ENCODE data around the gene ENAM. TPM values are rescaled to one million over a fixed set of nuclear protein-coding genes. Genes with fewer than 3 reads are reported as not detected.

ENAM gene
- total and polyA plus RNA-seq, 2 donors (not counting 3 experiments of a cell fraction or from before 2014, with no cell fraction given), result 0.07 TPM; not detected in 1

GRCh38 chr4:70671091-70671490 is 42.5 kb downstream of the ENAM start:
- no TSS peak for BruUV-seq (replicated peaks)
- DNase-seq (ENCODE audit: low read depth, low spot score) (no peak), FAIRE-seq (no peak)
- no peak overlapping the region for H3K9ac ChIP-seq (replicated peaks; ENCODE audit: extremely low read depth, insufficient read depth, low read length)
- dilution Hi-C loops (cut with MboI; ENCODE audit: extremely low pct_ligation_motif_present, low sequenced_read_pairs), result no loop called here
- H3K4me2 ChIP-seq (ENCODE audit: insufficient read depth, low read length), result no peak overlapping the region
- H3K79me2 ChIP-seq (ENCODE audit: control insufficient read depth, insufficient read depth, low read length), result no peaks in the 10 kb centered on the region
- H3K4me3 ChIP-seq (replicated peaks in 1 of 3; ENCODE audit: insufficient read depth in 1 of 3, low read depth in 1 of 3, low read length in 3 of 3), result no peak overlapping the region
- intact Hi-C loops (cut with micrococcal nuclease), result no loop called here
- no peaks in the 10 kb centered on the region for H3K36me3 ChIP-seq (ENCODE audit: control insufficient read depth in 2 of 2, extremely low read depth in 1 of 2, insufficient read depth in 2 of 2, low read length in 2 of 2)
- no peak overlapping the region for H3K27ac ChIP-seq (ENCODE audit: insufficient read depth, low read depth, low read length)
- ChIA-PET CTCF (no interaction called here), POLR2A (no interaction called here)
- no peaks in the 10 kb centered on the region for H4K20me1 ChIP-seq (replicated peaks; ENCODE audit: control insufficient read depth, extremely low read depth, insufficient read depth, low read length)
- no peaks in the 10 kb centered on the region for H3K4me1 ChIP-seq (ENCODE audit: control insufficient read depth, extremely low read depth, insufficient read depth, low read length)
- no peak for TF ChIP-seq POLR2A (IDR thresholded peaks at IDR 0.05; ENCODE audit: low read depth, low read length)
- TF ChIP-seq MAX (IDR thresholded peaks at IDR 0.05; ENCODE audit: insufficient read depth, insufficient read length), result no peak
- no peaks in the 10 kb centered on the region for H3K9me1 ChIP-seq (replicated peaks; ENCODE audit: control insufficient read depth, extremely low read depth, insufficient read depth, low read length)
- no peaks in the 10 kb centered on the region for H3K9me3 ChIP-seq (replicated peaks; ENCODE audit: control insufficient read depth, insufficient read depth, low read length)
- no peak overlapping the region for H2AFZ ChIP-seq (ENCODE audit: low read depth, low read length)
- peaks cover 0 to 2% of the 10 kb centered on the region in 2 experiments for H3K27me3 ChIP-seq (ENCODE audit: control insufficient read depth in 2 of 2, insufficient read depth in 2 of 2, low read length in 2 of 2)

GRCh38 chr4:70674191-70674590 is 45.6 kb downstream of the ENAM start:
- Histone ChIP-seq H3K9me1 (replicated peaks; ENCODE audit: control insufficient read depth, extremely low read depth, insufficient read depth, low read length) (no peaks in the 10 kb centered on the region), H3K79me2 (ENCODE audit: control insufficient read depth, insufficient read depth, low read length) (no peaks in the 10 kb centered on the region), H3K4me1 (ENCODE audit: control insufficient read depth, extremely low read depth, insufficient read depth, low read length) (no peaks in the 10 kb centered on the region), H3K9ac (replicated peaks; ENCODE audit: extremely low read depth, insufficient read depth, low read length) (no peak overlapping the region), H3K4me2 (ENCODE audit: insufficient read depth, low read length) (no peak overlapping the region), H4K20me1 (replicated peaks; ENCODE audit: control insufficient read depth, extremely low read depth, insufficient read depth, low read length) (no peaks in the 10 kb centered on the region), H3K9me3 (replicated peaks; ENCODE audit: control insufficient read depth, insufficient read depth, low read length) (no peaks in the 10 kb centered on the region), H2AFZ (ENCODE audit: low read depth, low read length) (no peak overlapping the region), H3K36me3 (ENCODE audit: control insufficient read depth in 2 of 2, extremely low read depth in 1 of 2, insufficient read depth in 2 of 2, low read length in 2 of 2) (no peaks in the 10 kb centered on the region), H3K27me3 (ENCODE audit: control insufficient read depth in 2 of 2, insufficient read depth in 2 of 2, low read length in 2 of 2) (peaks cover 0 to 2% of the 10 kb centered on the region in 2 experiments), H3K27ac (ENCODE audit: insufficient read depth, low read depth, low read length) (no peak overlapping the region), H3K4me3 (replicated peaks in 1 of 3; ENCODE audit: insufficient read depth in 1 of 3, low read depth in 1 of 3, low read length in 3 of 3) (no peak overlapping the region)
- no peak for DNase-seq (ENCODE audit: low read depth, low spot score)
- CTCF ChIA-PET, result interaction anchor here (1.3 kb wide), 1 partner anchor 73 kb away, joined by 3 read pairs; no protein-coding TSS in a partner anchor
- TF ChIP-seq JUN (IDR thresholded peaks at IDR 0.05; ENCODE audit: borderline replicate concordance, insufficient read depth, insufficient read length, low read depth) (no peak), GATA2 (IDR thresholded peaks at IDR 0.05; ENCODE audit: insufficient read depth, insufficient read length, low read depth, low read length) (no peak), POLR2AphosphoS5 (IDR thresholded peaks at IDR 0.05; ENCODE audit: insufficient read depth, low read depth, low read length) (no peak), MAX (IDR thresholded peaks at IDR 0.05; ENCODE audit: insufficient read depth, insufficient read length) (no peak), EZH2 (IDR thresholded peaks at IDR 0.05; ENCODE audit: borderline replicate concordance, low read depth, low read length, severe bottlenecking) (no peak)
- POLR2A ChIA-PET, result no interaction called here
- FAIRE-seq, result no peak
- dilution Hi-C loops (cut with MboI; ENCODE audit: extremely low pct_ligation_motif_present, low sequenced_read_pairs), result no loop called here
- intact Hi-C loops (cut with micrococcal nuclease), result no loop called here
- no TSS peak for BruUV-seq (replicated peaks)

All from endothelial cell of umbilical vein (primary cell).